Measurements from ENCODE around the gene PPP1R2C. TPM values are rescaled to one million over a fixed set of nuclear protein-coding genes. Genes with fewer than 3 reads are reported as not detected.

Gene PPP1R2C
- total RNA-seq: not detected

GRCh38 chrX:42778096-42778495, at the start of gene PPP1R2C:
Gene PPP1R2C (minus strand): TSS chrX:42778163. CDS start chrX:42778079, 84 bp downstream.
- no peak within 1 kb of the TSS for H3K27ac ChIP-seq
- no peaks in the 10 kb centered on the region for H3K36me3 ChIP-seq
- no peak within 1 kb of the TSS for H3K9ac ChIP-seq (ENCODE audit: low read depth in 2 of 2, low read length in 2 of 2)
- TF ChIP-seq, protein P1, sequence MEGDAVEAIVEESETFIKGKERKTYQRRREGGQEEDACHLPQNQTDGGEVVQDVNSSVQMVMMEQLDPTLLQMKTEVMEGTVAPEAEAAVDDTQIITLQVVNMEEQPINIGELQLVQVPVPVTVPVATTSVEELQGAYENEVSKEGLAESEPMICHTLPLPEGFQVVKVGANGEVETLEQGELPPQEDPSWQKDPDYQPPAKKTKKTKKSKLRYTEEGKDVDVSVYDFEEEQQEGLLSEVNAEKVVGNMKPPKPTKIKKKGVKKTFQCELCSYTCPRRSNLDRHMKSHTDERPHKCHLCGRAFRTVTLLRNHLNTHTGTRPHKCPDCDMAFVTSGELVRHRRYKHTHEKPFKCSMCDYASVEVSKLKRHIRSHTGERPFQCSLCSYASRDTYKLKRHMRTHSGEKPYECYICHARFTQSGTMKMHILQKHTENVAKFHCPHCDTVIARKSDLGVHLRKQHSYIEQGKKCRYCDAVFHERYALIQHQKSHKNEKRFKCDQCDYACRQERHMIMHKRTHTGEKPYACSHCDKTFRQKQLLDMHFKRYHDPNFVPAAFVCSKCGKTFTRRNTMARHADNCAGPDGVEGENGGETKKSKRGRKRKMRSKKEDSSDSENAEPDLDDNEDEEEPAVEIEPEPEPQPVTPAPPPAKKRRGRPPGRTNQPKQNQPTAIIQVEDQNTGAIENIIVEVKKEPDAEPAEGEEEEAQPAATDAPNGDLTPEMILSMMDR (IDR thresholded peaks at IDR 0.05): no peak
- no peak within 1 kb of the TSS for H3K4me3 ChIP-seq
- intact Hi-C loops (cut with DNase I): no loop called here
- no peak for DNase-seq
- no peaks in the 10 kb centered on the region for H3K27me3 ChIP-seq
- H3K9me3 ChIP-seq: no peaks in the 10 kb centered on the region
- H3K4me1 ChIP-seq: no peaks in the 10 kb centered on the region

DNA sequence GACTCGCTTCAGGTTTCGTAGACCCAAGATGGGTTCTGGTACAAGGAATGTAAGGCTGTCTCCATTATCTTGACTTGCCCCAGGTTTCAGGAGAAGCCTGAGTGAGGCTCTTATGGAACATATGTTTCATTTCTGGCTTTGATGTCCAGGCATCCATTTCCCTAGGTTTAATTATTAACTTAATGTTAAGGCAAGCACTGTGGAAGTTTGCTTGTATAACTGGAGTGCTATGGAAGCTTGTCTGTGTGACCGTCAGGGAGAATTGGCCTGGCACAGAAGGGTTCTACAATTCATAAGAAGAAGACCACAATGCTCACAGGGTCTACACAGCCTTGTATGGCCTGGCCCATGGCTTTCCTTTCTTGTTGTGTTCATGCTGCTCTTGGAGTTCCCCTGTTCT, 47.2 kb upstream of the PPP1R2C start:
- TF ChIP-seq, protein P1 (IDR thresholded peaks at IDR 0.05): no peak
- DNase-seq: no peak
- Histone ChIP-seq H3K27ac (no peak overlapping the region), H3K4me1 (no peaks in the 10 kb centered on the region), H3K9me3 (no peaks in the 10 kb centered on the region), H3K9ac (ENCODE audit: low read depth in 2 of 2, low read length in 2 of 2) (no peak overlapping the region), H3K27me3 (no peaks in the 10 kb centered on the region), H3K4me3 (no peak overlapping the region), H3K36me3 (no peaks in the 10 kb centered on the region)
- intact Hi-C loops (cut with DNase I): no loop called here

DNA sequence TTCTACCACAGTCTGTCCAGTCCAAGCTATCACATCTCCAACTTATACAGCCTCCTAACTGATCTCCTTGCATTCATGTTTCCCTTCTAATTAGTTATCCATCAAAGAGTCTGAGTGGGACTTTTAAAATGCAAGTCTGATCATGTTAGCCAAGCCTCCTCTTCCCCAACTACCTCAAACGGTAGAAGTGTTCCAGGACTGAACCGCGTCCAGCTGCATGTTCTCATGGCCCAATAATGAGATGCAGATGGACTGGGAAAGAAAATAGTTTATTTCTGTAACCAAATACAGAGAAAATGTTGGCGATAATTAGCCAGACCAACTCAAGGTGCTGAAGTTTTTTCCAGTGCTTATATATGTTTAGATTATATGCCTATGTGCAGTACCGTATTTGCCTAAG, 46.6 kb upstream of the PPP1R2C start:
- no peaks in the 10 kb centered on the region for H3K4me1 ChIP-seq
- H3K36me3 ChIP-seq: no peaks in the 10 kb centered on the region
- H3K27me3 ChIP-seq: no peaks in the 10 kb centered on the region
- H3K9me3 ChIP-seq: no peaks in the 10 kb centered on the region
- no peak overlapping the region for H3K27ac ChIP-seq
- H3K4me3 ChIP-seq: no peak overlapping the region
- TF ChIP-seq, protein P1 (IDR thresholded peaks at IDR 0.05): no peak
- intact Hi-C loops (cut with DNase I): no loop called here
- H3K9ac ChIP-seq (ENCODE audit: low read depth in 2 of 2, low read length in 2 of 2): no peak overlapping the region
- no peak for DNase-seq

- Histone ChIP-seq H3K27me3 (no peaks in the 10 kb centered on the region), H3K9me3 (no peaks in the 10 kb centered on the region), H3K4me3 (no peak overlapping the region), H3K4me1 (no peaks in the 10 kb centered on the region), H3K27ac (no peak overlapping the region), H3K36me3 (no peaks in the 10 kb centered on the region), H3K9ac (ENCODE audit: low read depth in 2 of 2, low read length in 2 of 2) (no peak overlapping the region)
- DNase-seq: no peak
- TF ChIP-seq, protein P1 (IDR thresholded peaks at IDR 0.05): no peak
- intact Hi-C loops (cut with DNase I): no loop called here
Measured at GRCh38 chrX:42823443-42823842, 45.5 kb upstream of the PPP1R2C start.

GRCh38 chrX:42821803-42822443, 44.0 kb upstream of the PPP1R2C start:
- Histone ChIP-seq H3K27me3 (no peaks in the 10 kb centered on the region), H3K36me3 (no peaks in the 10 kb centered on the region), H3K27ac (no peak overlapping the region), H3K9me3 (no peaks in the 10 kb centered on the region), H3K9ac (ENCODE audit: low read depth in 2 of 2, low read length in 2 of 2) (no peak overlapping the region), H3K4me3 (no peak overlapping the region), H3K4me1 (no peaks in the 10 kb centered on the region)
- TF ChIP-seq, protein P1 (IDR thresholded peaks at IDR 0.05): no peak
- no peak for DNase-seq
- intact Hi-C loops (cut with DNase I): no loop called here

All from colonic mucosa (tissue), 4 donors.